Fibroblast of pulmonary artery (primary cell): ENCODE results near the gene RPL26.

Experiments
- DNase-seq: peaks from one replicate; pipeline ENCODE4 v3.0.0-alpha.2; 2010; ENCODE audit warnings: low read depth
- H3K4me3 ChIP-seq: replicated peaks from 2 replicates; pipeline ENCODE4 v1.5.1; 2011; ENCODE audit warnings: low read depth, mild to moderate bottlenecking, control low read depth, low read length, moderate library complexity
- CTCF ChIP-seq: IDR thresholded peaks from 2 replicates; pipeline ENCODE4 v1.5.1; 2011; ENCODE audit warnings: mild to moderate bottlenecking, control low read depth, low read length, inconsistent platforms; ENCODE audit errors: missing control alignments

RPL26 gene

DNA sequence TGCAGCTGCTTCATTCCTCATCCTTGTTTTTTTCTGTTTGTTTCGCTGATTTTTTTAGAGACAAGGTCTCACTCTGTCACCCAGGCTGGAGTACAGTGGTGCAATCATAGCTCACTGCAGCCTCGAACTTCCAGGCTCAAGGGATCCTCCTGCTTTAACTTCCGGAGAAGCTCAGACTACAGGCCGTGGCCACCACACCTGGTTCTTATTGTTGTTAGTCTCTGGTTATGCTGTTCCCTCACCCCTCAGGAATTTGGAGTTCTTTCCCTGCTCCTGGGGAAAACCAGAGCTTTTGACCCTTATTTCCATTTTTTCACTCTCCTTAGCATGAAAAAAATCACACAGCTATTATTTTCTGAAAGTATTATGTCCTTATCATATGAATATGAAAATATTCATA lies 41.5 kb downstream of the RPL26 start:
- TF ChIP-seq CTCF = no peak
- no peak for DNase-seq
- no peak overlapping the region for H3K4me3 ChIP-seq

GRCh38 chr17:8339540-8339939 lies 43.5 kb downstream of the RPL26 start, which contains the start of gene ODF4:
Gene ODF4 (plus strand): TSS chr17:8339840. CDS start chr17:8340052, 212 bp downstream.
- TF ChIP-seq CTCF = no peak
- DNase-seq = no peak
- H3K4me3 ChIP-seq = no peak within 1 kb of the TSS

DNA sequence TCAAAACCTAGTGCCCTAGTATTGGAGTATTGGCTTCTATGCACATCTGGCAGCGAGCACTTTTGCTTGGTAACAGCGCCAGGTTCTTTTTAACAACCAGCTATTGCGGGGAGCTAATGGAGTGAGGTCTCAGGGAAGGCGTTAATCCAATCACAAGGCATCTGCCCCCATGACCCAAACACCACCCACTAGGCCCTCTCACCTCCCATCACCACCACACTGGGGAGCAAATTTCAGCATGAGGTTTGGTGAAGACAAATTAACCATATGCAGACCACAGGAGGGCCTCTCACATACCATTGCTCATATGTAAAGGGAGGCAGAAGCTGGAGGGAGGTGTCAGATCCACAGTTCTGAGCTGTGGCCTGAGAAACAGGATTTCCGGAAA lies 44.2 kb downstream of the RPL26 start:
- no peak overlapping the region for H3K4me3 ChIP-seq
- DNase-seq = no peak
- no peak for TF ChIP-seq CTCF

- no peak for TF ChIP-seq CTCF
- H3K4me3 ChIP-seq = no peak overlapping the region
- no peak for DNase-seq
Measured at GRCh38 chr17:8337802-8338752, 44.9 kb downstream of the RPL26 start.

- DNase-seq = no peak
- TF ChIP-seq CTCF = no peak
Measured at GRCh38 chr17:8333281-8333680, 49.7 kb downstream of the RPL26 start.

GRCh38 chr17:8332688-8333087 lies 50.3 kb downstream of the RPL26 start:
- no peak for DNase-seq
- no peak overlapping the region for H3K4me3 ChIP-seq
- no peak for TF ChIP-seq CTCF

More at GRCh38 chr17:8333281-8333680, 49.7 kb downstream of the RPL26 start:
- H3K4me3 ChIP-seq = no peak overlapping the region
